RWPE2 (cell line): Measurements from ENCODE around the gene RESP18.

ENCODE experiments used
- ATAC-seq: fragments of 200-7000 bp; cut with Tn5 transposase; 3 replicates; pipeline ENCODE4 v1.9.1; 2021; ENCODE audit warnings: low read depth
- DNase-seq: peaks from one replicate; pipeline ENCODE4 v3.0.0-alpha.2; 2020; ENCODE audit warnings: low spot score
- H3K27ac ChIP-seq: fragments of 450-650 bp; 2 replicates; pipeline ENCODE4 v1.5.1; 2017; ENCODE audit warnings: mild to moderate bottlenecking; ENCODE audit not compliant: poor library complexity, severe bottlenecking
- H3K27me3 ChIP-seq: fragments of 250-450 bp; sonication (Bioruptor Pico); 2 replicates; pipeline ENCODE4 v1.5.1; 2021; ENCODE audit warnings: mild to moderate bottlenecking, moderate library complexity; ENCODE audit not compliant: insufficient read depth, poor library complexity, severe bottlenecking
- H3K36me3 ChIP-seq: fragments of 250-450 bp; sonication (Bioruptor Pico); 2 replicates; pipeline ENCODE4 v1.5.1; 2020; ENCODE audit warnings: low read depth, mild to moderate bottlenecking, moderate library complexity
- H3K4me1 ChIP-seq: fragments of 250-450 bp; sonication (Bioruptor Pico); 2 replicates; pipeline ENCODE4 v1.5.1; 2021; ENCODE audit warnings: mild to moderate bottlenecking, moderate library complexity; ENCODE audit not compliant: insufficient read depth, poor library complexity, severe bottlenecking
- H3K4me3 ChIP-seq: fragments of 250-450 bp; sonication (Bioruptor Pico); 2 replicates; pipeline ENCODE4 v1.5.1; 2021; ENCODE audit warnings: mild to moderate bottlenecking, moderate library complexity; ENCODE audit not compliant: severe bottlenecking
- H3K9me3 ChIP-seq: fragments of 250-450 bp; sonication (Bioruptor Pico); 2 replicates; pipeline ENCODE4 v1.5.1; 2021; ENCODE audit warnings: mild to moderate bottlenecking, moderate library complexity; ENCODE audit not compliant: severe bottlenecking
- CTCF ChIP-seq: fragments of 450-650 bp; IDR thresholded peaks from one replicate; pipeline ENCODE4 v1.5.1; 2017; ENCODE audit warnings: mild to moderate bottlenecking, moderate library complexity; ENCODE audit not compliant: poor library complexity, severe bottlenecking

Gene RESP18

GRCh38 chr2:219332542-219332941 is at the start of gene RESP18:
Gene RESP18, minus strand, starts transcription at chr2:219332744.
- no peaks in the 10 kb centered on the region for H3K4me1 ChIP-seq
- no peak within 1 kb of the TSS for H3K27ac ChIP-seq
- no peak for ATAC-seq
- no peak for DNase-seq
- TF ChIP-seq CTCF = no peak
- peaks cover 41% of the 10 kb centered on the region for H3K27me3 ChIP-seq
- no peaks in the 10 kb centered on the region for H3K36me3 ChIP-seq
- H3K4me3 ChIP-seq = no peak within 1 kb of the TSS
- no peaks in the 10 kb centered on the region for H3K9me3 ChIP-seq

- H3K9me3 ChIP-seq = no peaks in the 10 kb centered on the region
- H3K27me3 ChIP-seq = no peaks in the 10 kb centered on the region
- DNase-seq (no peak), ATAC-seq (no peak)
- H3K4me3 ChIP-seq = no peak overlapping the region
- H3K36me3 ChIP-seq = peaks cover 29% of the 10 kb centered on the region
- no peak for TF ChIP-seq CTCF
- no peaks in the 10 kb centered on the region for H3K4me1 ChIP-seq
- H3K27ac ChIP-seq = no peak overlapping the region
Measured at GRCh38 chr2:219381448-219381847, 48.9 kb upstream of the RESP18 start.

GRCh38 chr2:219380926-219381325 is 48.4 kb upstream of the RESP18 start:
- no peak for ATAC-seq
- Histone ChIP-seq H3K27ac (no peak overlapping the region), H3K27me3 (no peaks in the 10 kb centered on the region), H3K36me3 (peaks cover 25% of the 10 kb centered on the region), H3K4me3 (no peak overlapping the region), H3K9me3 (no peaks in the 10 kb centered on the region), H3K4me1 (no peaks in the 10 kb centered on the region)
- TF ChIP-seq CTCF = no peak
- DNase-seq = no peak

GRCh38 chr2:219378163-219378851 is 45.8 kb upstream of the RESP18 start:
- no peak overlapping the region for H3K27ac ChIP-seq
- H3K9me3 ChIP-seq = no peaks in the 10 kb centered on the region
- TF ChIP-seq CTCF = no peak
- no peaks in the 10 kb centered on the region for H3K27me3 ChIP-seq
- H3K4me1 ChIP-seq = no peaks in the 10 kb centered on the region
- no peak for ATAC-seq
- H3K4me3 ChIP-seq = no peak overlapping the region
- peaks cover 15% of the 10 kb centered on the region; the same call in 1 of the 2 replicates for H3K36me3 ChIP-seq
- DNase-seq = no peak

- H3K27me3 ChIP-seq = no peaks in the 10 kb centered on the region
- no peak for DNase-seq
- no peaks in the 10 kb centered on the region for H3K4me1 ChIP-seq
- H3K36me3 ChIP-seq = 0 out of 2 replicates have a peak, but pooled peaks cover 6% of the 10 kb centered on the region
- H3K9me3 ChIP-seq = no peaks in the 10 kb centered on the region
- no peak overlapping the region for H3K4me3 ChIP-seq
- no peak overlapping the region for H3K27ac ChIP-seq
- ATAC-seq = no peak
- TF ChIP-seq CTCF = no peak
Measured at GRCh38 chr2:219369447-219369861, 36.9 kb upstream of the RESP18 start.
